Measurements from ENCODE around the gene TRIM6.
"Not testable (repeated sequence)": the region's sequence is repeated elsewhere in the genome, so short reads cannot be mapped to it uniquely, and the experiment has no call there.

TRIM6 gene

GRCh38 chr11:5605849-5606248 lies 9.4 kb downstream of the TRIM6 start:
- DNase-seq (ENCODE audit: low spot score), result peak; percentile 76

DNA sequence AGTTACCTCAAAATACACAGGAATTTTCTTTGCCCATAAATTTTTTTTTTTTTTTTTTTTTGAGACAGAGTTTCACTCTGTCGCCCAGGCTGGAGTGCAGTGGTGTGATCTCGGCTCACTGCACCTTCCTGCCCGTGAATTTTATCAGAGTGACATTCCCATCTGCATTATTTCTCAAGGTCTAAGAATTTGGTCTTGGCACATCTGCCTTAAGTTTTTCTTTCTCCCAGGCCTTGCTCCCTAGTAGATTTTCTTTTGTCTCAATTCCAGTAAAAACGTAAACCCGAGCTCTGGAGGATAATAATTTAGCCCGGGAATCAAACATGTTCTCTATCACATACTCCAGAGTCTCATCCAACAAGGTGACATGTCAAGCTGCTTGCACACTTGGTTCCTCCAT lies 12.4 kb downstream of the TRIM6 start:
- no peak for DNase-seq (ENCODE audit: low spot score)

DNA sequence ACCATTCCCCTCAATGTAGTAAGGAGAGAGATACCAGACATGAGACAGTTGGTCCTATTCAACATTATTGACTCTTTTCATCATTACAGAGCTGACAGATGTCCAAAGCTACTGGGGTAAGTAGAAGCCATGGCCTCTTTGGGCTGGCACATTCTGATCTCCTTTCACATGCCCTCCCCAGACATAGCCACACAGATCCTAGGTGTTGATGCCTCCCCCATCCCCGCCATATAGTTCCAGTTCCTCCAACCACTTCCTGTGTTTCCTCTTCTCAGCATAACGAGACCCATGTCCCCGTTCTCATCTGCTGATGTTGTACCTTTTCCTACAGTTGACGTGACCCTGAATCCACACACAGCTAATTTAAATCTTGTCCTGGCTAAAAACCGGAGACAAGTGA lies 14.0 kb downstream of the TRIM6 start:
- DNase-seq (ENCODE audit: low spot score), result no peak

GRCh38 chr11:5611627-5612026 lies 15.2 kb downstream of the TRIM6 start:
- no peak for DNase-seq (ENCODE audit: low spot score)

DNA sequence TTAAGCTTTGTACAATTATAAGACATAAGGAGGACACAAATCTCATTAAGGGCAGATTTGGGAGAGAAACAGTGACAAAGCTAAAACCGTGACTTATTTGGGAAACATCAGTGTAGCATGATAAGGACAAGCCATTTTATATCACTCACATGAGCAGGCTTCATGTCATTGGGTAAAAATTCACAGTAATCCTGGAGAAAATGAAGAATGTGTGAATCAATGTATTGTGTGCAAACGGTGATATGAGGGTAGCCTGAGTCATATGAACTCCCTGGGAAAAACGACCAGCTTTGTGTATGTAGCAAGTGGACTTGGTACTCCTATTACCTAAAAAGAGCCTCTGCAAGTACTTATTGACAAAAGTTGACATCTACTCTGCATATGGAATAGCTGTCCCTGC lies 22.4 kb downstream of the TRIM6 start:
- peak; percentile 53 for DNase-seq (ENCODE audit: low spot score)

DNA sequence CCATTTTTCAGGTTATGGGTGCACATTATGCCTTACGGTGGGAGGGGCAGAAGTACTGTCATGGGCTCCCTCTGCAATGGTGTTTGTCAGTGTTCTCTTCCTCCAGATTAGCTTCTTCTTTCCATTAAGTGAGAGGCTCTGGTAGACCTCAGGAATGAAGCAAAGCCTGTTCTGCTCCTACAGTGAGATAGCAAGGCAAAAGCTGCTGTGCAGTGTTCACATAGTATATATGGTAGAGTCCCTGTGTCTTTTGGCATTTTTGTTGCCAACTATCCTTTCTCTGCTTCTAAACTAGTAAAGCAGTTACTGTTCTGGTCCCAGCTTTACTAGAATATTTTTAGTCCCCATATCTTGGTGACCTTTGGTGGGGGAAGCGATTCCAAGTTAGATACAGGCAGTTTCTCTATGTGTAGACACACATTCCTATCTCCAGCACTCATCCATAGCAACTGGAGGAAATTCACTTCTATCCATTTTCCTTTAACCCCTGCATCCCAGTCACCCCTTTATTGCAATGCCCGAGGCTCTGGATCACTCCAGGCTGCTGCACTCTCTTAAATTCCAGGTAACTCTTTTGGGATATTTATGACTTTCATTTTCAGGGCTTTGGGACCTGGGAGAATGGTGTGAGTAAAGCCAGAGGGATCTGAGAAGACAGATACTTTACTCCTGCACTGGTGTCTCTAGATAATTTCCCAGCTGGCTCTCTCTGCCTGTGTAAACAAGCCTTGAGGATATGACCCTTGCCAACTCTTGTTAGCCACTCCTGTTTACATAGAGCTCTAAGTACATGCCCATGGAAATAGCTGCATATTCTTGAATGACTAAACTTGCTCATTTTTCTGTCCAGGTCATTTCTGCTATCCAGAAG lies 24.4 kb downstream of the TRIM6 start:
- peak; percentile 76 for DNase-seq (ENCODE audit: low spot score)

DNA sequence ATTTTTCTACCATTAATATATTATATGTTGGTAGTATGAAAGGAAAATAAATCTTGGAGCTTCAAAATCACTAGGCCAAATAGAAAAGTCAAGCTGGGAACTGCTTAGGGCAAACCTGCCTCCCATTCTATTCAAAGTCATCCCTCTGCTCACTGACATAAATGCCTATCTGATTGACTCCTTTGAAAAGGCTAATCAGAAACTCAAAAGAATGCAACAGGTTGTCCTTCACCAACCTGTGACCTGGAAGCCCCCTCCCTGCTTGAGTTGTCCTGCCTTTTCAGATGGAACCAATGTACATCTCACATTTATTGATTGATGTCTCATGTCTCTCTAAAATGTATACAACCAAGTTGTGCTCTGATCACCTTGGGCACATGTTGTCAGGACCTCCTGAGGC lies 25.1 kb downstream of the TRIM6 start:
- no peak for DNase-seq (ENCODE audit: low spot score)

- no peak for DNase-seq (ENCODE audit: low spot score)
These were observed 26.4 kb downstream of the TRIM6 start for GRCh38 chr11:5622802-5623201.

GRCh38 chr11:5624489-5625279 lies 28.2 kb downstream of the TRIM6 start, which contains the start of gene TRIM34:
TRIM34 (plus strand) TSS chr11:5625001; CDS start chr11:5632332, 7,331 bp downstream.
- peak; percentile 85 for DNase-seq (ENCODE audit: low spot score)

- DNase-seq (ENCODE audit: low spot score), result peak; percentile 15
These were observed 28.8 kb downstream of the TRIM6 start for GRCh38 chr11:5625281-5625680.

GRCh38 chr11:5626196-5626595 lies 29.8 kb downstream of the TRIM6 start:
- DNase-seq (ENCODE audit: low spot score), result peak; percentile 43

DNA sequence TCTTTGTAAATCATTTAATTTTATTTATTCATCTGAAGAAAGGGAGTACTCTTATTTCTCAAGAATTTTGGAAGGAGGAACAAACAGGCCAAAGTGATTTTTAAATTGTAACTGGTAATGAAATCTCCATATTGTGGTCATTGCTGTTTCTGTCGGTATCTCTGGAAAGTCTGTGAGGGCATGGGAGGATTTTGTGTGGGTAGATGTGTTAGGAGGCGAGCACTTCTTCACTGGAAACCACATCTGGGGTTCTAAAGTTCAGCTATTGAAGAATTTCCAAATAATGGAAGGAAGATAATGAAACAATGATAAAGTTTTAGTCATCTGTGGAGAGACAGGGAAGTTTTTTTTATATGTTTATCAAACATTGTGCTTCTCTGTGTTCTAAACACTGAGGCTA lies 35.0 kb downstream of the TRIM6 start:
- DNase-seq (ENCODE audit: low spot score), result no peak

GRCh38 chr11:5631969-5632635 lies 35.7 kb downstream of the TRIM6 start:
- DNase-seq (ENCODE audit: low spot score), result no peak

GRCh38 chr11:5639953-5640352 lies 43.5 kb downstream of the TRIM6 start:
- no peak for DNase-seq (ENCODE audit: low spot score)

GRCh38 chr11:5643585-5643984 lies 47.1 kb downstream of the TRIM6 start:
- DNase-seq (ENCODE audit: low spot score), result no peak

GRCh38 chr11:5646139-5646538 lies 49.7 kb downstream of the TRIM6 start:
- DNase-seq (ENCODE audit: low spot score), result no peak

GRCh38 chr11:5655474-5655873 lies 59.0 kb downstream of the TRIM6 start:
- no peak for DNase-seq (ENCODE audit: low spot score)

GRCh38 chr11:5656956-5657355 lies 60.5 kb downstream of the TRIM6 start:
- DNase-seq (ENCODE audit: low spot score), result not testable (repeated sequence)

- DNase-seq (ENCODE audit: low spot score), result no peak
These were observed 61.9 kb downstream of the TRIM6 start for GRCh38 chr11:5658318-5658717.
